ENCODE results near the gene ARSJ.

- peak; percentile 76 for TF ChIP-seq CTCF (IDR thresholded peaks at IDR 0.05; ENCODE audit: low read length)
- TF ChIP-seq EZH2 (IDR thresholded peaks at IDR 0.05; ENCODE audit: borderline replicate concordance, low read length): no peak
Measured at GRCh38 chr4:113952452-113953029, 26.9 kb downstream of the ARSJ start.
